GM12878 (cell line): Measurements from ENCODE around the gene ALS2. TPM values are rescaled to one million over a fixed set of nuclear protein-coding genes. Genes with fewer than 3 reads are reported as not detected.

Experiments
- ATAC-seq: fragments of 200-7000 bp; cut with Tn5 transposase; 3 replicates; pipeline ENCODE4 v1.9.1; 2020; ENCODE audit warnings: mild to moderate bottlenecking, moderate library complexity
- BruUV-seq: library from RNA; stranded (reverse); fragments of 400-500 nt; replicated peaks from 2 replicates; lab custom pipeline; 2021; lab: Mats Ljungman, UMichigan
- CTCF ChIA-PET: fragments of 300-600 bp; sonication (Branson Sonifier 250); formaldehyde crosslinking; extraction: SDS; loops from one replicate; lab custom pipeline; 2021; ENCODE audit warnings: inconsistent platforms; lab: Yijun Ruan, JAX
- POLR2A ChIA-PET: fragments of 350-600 bp; formaldehyde crosslinking; extraction: SDS; loops from one replicate; lab custom pipeline; 2021; ENCODE audit warnings: inconsistent platforms; lab: Charles Lee
- RAD21 ChIA-PET: fragments of 300-600 bp; sonication (Branson Sonifier 250); formaldehyde crosslinking; loops from one replicate; lab custom pipeline; 2023; ENCODE audit warnings: antibody characterized with exemption; ENCODE audit not compliant: unreplicated experiment; lab: Charles Lee
- SMC1A ChIA-PET: fragments of 300-600 bp; sonication (Branson Sonifier 250); formaldehyde crosslinking; loops from one replicate; lab custom pipeline; 2023; ENCODE audit not compliant: unreplicated experiment, uncharacterized antibody; lab: Charles Lee
- DNase-seq: peaks from one replicate; pipeline ENCODE4 v3.0.0-alpha.2; 2011; ENCODE audit warnings: low read depth, low spot score
- FAIRE-seq: peaks from 3 replicates; lab custom pipeline; 2011; peaks lifted over from hg19 to GRCh38; lab: Jason Lieb, UNC
- H2AFZ ChIP-seq: 2 replicates; pipeline ENCODE4 v1.6.0; 2011; ENCODE audit warnings: low read depth, low read length, control low read depth; ENCODE audit not compliant: control insufficient read depth
- H3K27ac ChIP-seq: 2 replicates; pipeline ENCODE4 v1.5.1; 2011; ENCODE audit warnings: control low read depth; ENCODE audit not compliant: control insufficient read depth, insufficient read depth
- H3K27me3 ChIP-seq, 2 experiments: replicated peaks in 1 of 2; 2 replicates each; pipeline versions ENCODE4 v1.6.0 to v1.6.1; 2011; ENCODE audit warnings: low read length in 1 of 2; ENCODE audit not compliant: control insufficient read depth in 2 of 2, insufficient read depth in 2 of 2
- H3K36me3 ChIP-seq, 2 experiments: 2 replicates each; pipeline ENCODE4 v1.5.1; 2011; ENCODE audit warnings: low read length in 1 of 2; ENCODE audit not compliant: control insufficient read depth in 2 of 2, insufficient read depth in 2 of 2
- H3K4me1 ChIP-seq: 2 replicates; pipeline ENCODE4 v1.6.1; 2011; ENCODE audit warnings: mild to moderate bottlenecking, low read length, moderate library complexity, mixed read lengths; ENCODE audit not compliant: control insufficient read depth, insufficient read depth
- H3K4me2 ChIP-seq: 2 replicates; pipeline ENCODE4 v1.6.0; 2011; ENCODE audit warnings: control low read depth; ENCODE audit not compliant: control insufficient read depth, insufficient read depth
- H3K4me3 ChIP-seq: fragments of 200-600 bp; sonication (generic); 2 replicates; pipeline ENCODE4 v1.5.1; 2016
- H3K79me2 ChIP-seq: 2 replicates; pipeline ENCODE4 v1.6.0; 2011; ENCODE audit warnings: low read length; ENCODE audit not compliant: control insufficient read depth, insufficient read depth
- H3K9ac ChIP-seq: 2 replicates; pipeline ENCODE4 v1.8.0; 2011; ENCODE audit warnings: low read length, control low read depth, mixed read lengths; ENCODE audit not compliant: control insufficient read depth, insufficient read depth
- H3K9me3 ChIP-seq: replicated peaks from 3 replicates; pipeline ENCODE4 v1.5.1; 2011; ENCODE audit warnings: mild to moderate bottlenecking, low read length; ENCODE audit not compliant: control insufficient read depth, insufficient read depth
- H4K20me1 ChIP-seq: 2 replicates; pipeline ENCODE4 v1.6.0; 2011; ENCODE audit not compliant: control insufficient read depth, insufficient read depth
- CHD4 ChIP-seq: fragments of 200-600 bp; sonication (generic); IDR thresholded peaks from 2 replicates; pipeline ENCODE4 v1.6.1; 2016; ENCODE audit warnings: mild to moderate bottlenecking
- DPF2 ChIP-seq: fragments of 450-650 bp; IDR thresholded peaks from 2 replicates; pipeline ENCODE4 v1.6.1; 2017; ENCODE audit warnings: mild to moderate bottlenecking
- E4F1 ChIP-seq: fragments of 450-650 bp; IDR thresholded peaks from 2 replicates; pipeline ENCODE4 v1.6.1; 2018; ENCODE audit warnings: borderline replicate concordance, mild to moderate bottlenecking; ENCODE audit not compliant: partially characterized antibody
- ELK1 ChIP-seq: IDR thresholded peaks from 2 replicates; pipeline ENCODE4 v1.6.1; 2012; ENCODE audit warnings: low read depth, low read length, improper control_type of control experiment
- IKZF2 ChIP-seq, 2 experiments: fragments of 450-650 bp; IDR thresholded peaks; 2 replicates each; pipeline ENCODE4 v1.6.1; 2017; ENCODE audit warnings: mild to moderate bottlenecking in 2 of 2, moderate library complexity in 2 of 2
- JUNB ChIP-seq: IDR thresholded peaks from 2 replicates; pipeline ENCODE4 v1.6.1; 2016; ENCODE audit warnings: antibody characterized with exemption, mild to moderate bottlenecking
- KDM1A ChIP-seq: fragments of 200-600 bp; sonication (generic); IDR thresholded peaks from 2 replicates; pipeline ENCODE4 v1.6.1; 2016; ENCODE audit warnings: borderline replicate concordance
- MEF2A ChIP-seq: IDR thresholded peaks from 2 replicates; pipeline ENCODE4 v1.6.1; 2011; ENCODE audit warnings: low read depth, mild to moderate bottlenecking, low read length, moderate library complexity; ENCODE audit not compliant: insufficient read depth
- MLLT1 ChIP-seq: fragments of 450-650 bp; IDR thresholded peaks from 2 replicates; pipeline ENCODE4 v1.6.1; 2016; ENCODE audit warnings: mild to moderate bottlenecking
- NFYA ChIP-seq: IDR thresholded peaks from 2 replicates; pipeline ENCODE4 v1.6.1; 2011; ENCODE audit warnings: low read depth, mild to moderate bottlenecking, low read length, improper control_type of control experiment, borderline replicate concordance
- SIN3A ChIP-seq: IDR thresholded peaks from 2 replicates; pipeline ENCODE4 v1.6.1; 2012; ENCODE audit warnings: low read depth, low read length, improper control_type of control experiment
- SP1 ChIP-seq: IDR thresholded peaks from one replicate; pipeline ENCODE4 v1.6.1; 2011; ENCODE audit warnings: low read depth, low read length
- SREBF1 ChIP-seq: IDR thresholded peaks from 2 replicates; pipeline ENCODE4 v1.6.1; 2012; ENCODE audit warnings: mild to moderate bottlenecking, low read length
- SREBF2 ChIP-seq: IDR thresholded peaks from 2 replicates; pipeline ENCODE4 v1.6.1; 2012; ENCODE audit warnings: mild to moderate bottlenecking, low read length
- SRF ChIP-seq, 2 experiments: IDR thresholded peaks; 2 replicates each; pipeline ENCODE4 v1.6.1; 2011; ENCODE audit warnings: low read depth in 2 of 2, low read length in 2 of 2, mild to moderate bottlenecking in 1 of 2, moderate library complexity in 1 of 2
- WGBS: methylation state at CpG from one replicate; pipeline ENCODE4 v1.1.6; 2016; ENCODE audit warnings: low lambda C conversion rate; ENCODE audit not compliant: insufficient replicate concordance, insufficient coverage; ENCODE audit errors: missing lambda C conversion rate; 5-methylcytosine and 5-hydroxymethylcytosine counted together
- in situ Hi-C: fragments of 300-500 bp; cut with MboI; formaldehyde crosslinking; loops from 9 replicates; pipeline ENCODE4 v1.14.3; 2018; ENCODE audit warnings: mixed read lengths
- intact Hi-C: fragments of 100-400 bp; cut with micrococcal nuclease; formaldehyde crosslinking; loops from one replicate; pipeline ENCODE4 v1.14.2; 2022; ENCODE audit not compliant: unreplicated experiment
- polyA plus RNA-seq, 11 experiments: library from polyadenylated mRNA; depleted of rRNA in 4 of 11; unstranded in 6 of 11; stranded (reverse) in 5 of 11; fragments of >200 nt; fragmentation: Nextera tagmentation in 4 of 11; fragmentation: Illumina TruSeq in 1 of 11; extraction: Ambion mirVana in 4 of 11; extraction: Trizol in 1 of 11; gene quantifications; 1 replicate in 1 of 11; 2 replicates in 10 of 11; pipeline versions ENCODE4 v1.2.1 to v1.2.3, GENCODE V29; 2011 to 2016; ENCODE audit warnings: inconsistent platforms in 2 of 11, missing spikeins in 2 of 11, low read depth in 1 of 11
- total RNA-seq, 4 experiments: library from RNA; depleted of rRNA in 3 of 4; stranded (reverse); fragments of >200 nt in 3 of 4; fragmentation: Illumina TruSeq in 1 of 4; extraction: Trizol in 1 of 4; gene quantifications; 2 replicates each; pipeline versions ENCODE4 v1.2.1 to v1.2.3, GENCODE V29; 2013 to 2021

The ALS2 gene
- total and polyA plus RNA-seq, 10 of the 15 experiments (the other 5 are each of a cell fraction or from before 2014, with no cell fraction given), result 2.4 to 10.4 (median 7.7) TPM

GRCh38 chr2:201820383-201821007 lies 39.8 kb upstream of the ALS2 start (continued):
- no peak for TF ChIP-seq SREBF2
- no peak for TF ChIP-seq MLLT1

GRCh38 chr2:201816657-201817575 lies 36.2 kb upstream of the ALS2 start:
- Histone ChIP-seq H3K9me3 (no peaks in the 10 kb centered on the region), H3K27me3 (no peaks in the 10 kb centered on the region), H3K4me1 (no peaks in the 10 kb centered on the region), H3K79me2 (no peaks in the 10 kb centered on the region), H3K4me2 (no peak overlapping the region), H3K4me3 (no peak overlapping the region), H3K9ac (no peak overlapping the region), H3K27ac (no peak overlapping the region), H2AFZ (no peak overlapping the region), H3K36me3 (no peaks in the 10 kb centered on the region), H4K20me1 (no peaks in the 10 kb centered on the region)
- SMC1A ChIA-PET, result no interaction called here
- 28% methylated on average over 5 of the region's 5 CpGs for WGBS
- FAIRE-seq (no peak), ATAC-seq (no peak), DNase-seq (no peak)
- no TSS peak for BruUV-seq
- RAD21 ChIA-PET, result no interaction called here
- POLR2A ChIA-PET, result no interaction called here
- CTCF ChIA-PET, result no interaction called here
- in situ Hi-C loops, result no loop called here
- intact Hi-C loops, result no loop called here
- no peak for TF ChIP-seq CHD4
- TF ChIP-seq SIN3A, result no peak
- TF ChIP-seq KDM1A, result no peak
- no peak for TF ChIP-seq JUNB
- TF ChIP-seq NFYA, result no peak
- TF ChIP-seq SRF (IDR thresholded peaks at IDR 0.05; ENCODE audit: low read depth in 2 of 2, low read length in 2 of 2), result no peak
- no peak for TF ChIP-seq DPF2
- no peak for TF ChIP-seq MEF2A
- TF ChIP-seq IKZF2 (IDR thresholded peaks at IDR 0.05), result no peak
- TF ChIP-seq SREBF1, result no peak
- no peak for TF ChIP-seq ELK1
- TF ChIP-seq SP1, result no peak
- TF ChIP-seq E4F1, result no peak
